HG03159 (cell line): ENCODE data around the gene CCDC18.
"Not testable (repeated sequence)": the region's sequence is repeated elsewhere in the genome, so short reads cannot be mapped to it uniquely, and the experiment has no call there.

Experiments
- ATAC-seq: cut with Tn5 transposase; IDR thresholded peaks from one replicate; pipeline ENCODE4 v1.9.1; 2021; ENCODE audit warnings: mild to moderate bottlenecking, moderate library complexity; ENCODE audit not compliant: unreplicated experiment

CCDC18 gene

DNA sequence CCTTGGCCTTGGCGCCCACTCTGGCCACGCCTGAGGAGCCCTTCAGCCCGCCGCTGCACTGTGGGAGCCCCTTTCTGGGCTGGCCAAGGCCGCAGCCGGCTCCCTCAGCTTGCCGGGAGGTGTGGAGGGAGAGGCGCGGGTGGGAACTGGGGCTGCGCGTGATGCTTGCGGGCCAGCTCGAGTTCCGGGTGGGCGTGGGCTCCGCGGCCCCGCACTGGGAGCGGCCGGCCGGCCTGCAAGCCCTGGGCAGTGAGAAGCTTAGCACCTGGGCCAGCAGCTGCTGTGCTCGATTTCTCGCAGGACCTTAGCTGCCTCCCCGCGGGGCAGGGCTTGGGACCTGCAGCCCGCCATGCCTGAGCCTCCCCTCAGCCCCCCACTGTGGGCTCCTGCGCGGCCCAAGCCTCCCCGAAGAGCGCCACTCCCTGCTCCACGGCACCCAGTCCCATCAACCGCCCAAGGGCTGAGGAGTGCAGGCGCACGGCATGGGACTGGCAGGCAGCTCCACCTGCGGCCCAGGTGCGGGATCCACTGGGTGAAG, 10.3 kb upstream of the CCDC18 start:
- not testable (repeated sequence) for ATAC-seq

DNA sequence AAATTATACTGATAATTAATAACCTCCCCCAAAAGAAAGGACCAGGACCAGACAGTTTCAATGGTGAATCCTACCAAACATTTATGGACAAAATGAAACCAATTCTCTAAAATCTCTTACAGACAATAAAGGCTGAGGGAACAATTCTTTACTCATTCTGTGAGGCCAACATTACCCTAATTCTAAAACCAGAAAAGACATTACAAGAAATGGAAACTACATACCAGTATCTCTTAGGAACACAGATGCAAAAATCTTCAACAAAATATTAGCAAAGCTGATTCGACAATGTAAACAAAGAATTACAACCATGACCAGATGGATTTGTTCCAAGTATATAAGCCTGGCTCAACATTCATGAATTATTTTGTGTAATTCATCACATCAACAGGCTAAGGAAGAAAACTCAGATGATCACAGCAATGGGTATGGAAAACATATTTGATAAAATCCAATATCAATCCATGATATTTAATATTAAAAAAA, 8.9 kb upstream of the CCDC18 start:
- ATAC-seq, result no peak

DNA sequence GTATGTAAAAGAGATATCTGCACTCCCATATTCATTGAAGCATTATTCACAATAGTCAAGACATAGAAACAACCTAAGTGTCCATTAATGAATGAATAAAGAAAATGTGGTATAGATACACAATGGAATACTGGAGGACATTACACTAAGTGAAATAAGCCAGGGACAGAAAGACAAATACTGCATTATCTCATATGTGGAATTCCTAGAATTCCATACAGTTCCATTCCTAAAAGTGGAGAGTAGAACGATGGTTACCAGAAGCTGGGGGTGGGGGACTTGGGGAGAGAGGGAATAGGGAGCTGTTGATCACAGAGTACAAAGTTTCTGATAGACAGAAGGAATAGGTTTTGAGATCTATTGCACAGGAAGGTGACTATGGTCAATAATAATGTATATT, 7.7 kb upstream of the CCDC18 start:
- ATAC-seq, result no peak

DNA sequence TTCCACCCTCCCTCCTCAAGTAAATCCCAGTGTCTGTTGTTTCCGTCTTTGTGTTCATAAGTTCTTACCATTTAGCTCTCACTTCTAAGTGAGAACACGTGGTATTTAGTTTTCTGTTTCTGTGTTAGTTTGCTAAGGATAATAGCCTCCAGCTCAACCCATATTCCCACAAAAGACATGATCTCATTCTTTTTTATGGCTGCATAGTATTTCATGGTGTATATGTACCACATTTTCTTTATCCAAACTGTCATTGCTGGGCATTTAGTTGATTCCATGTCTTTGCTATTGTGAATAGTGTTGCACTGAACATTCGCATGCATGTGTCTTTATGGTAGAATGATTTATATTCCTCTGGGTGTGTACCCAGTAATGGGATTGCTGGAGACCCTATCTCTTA, 5.9 kb upstream of the CCDC18 start:
- not testable (repeated sequence) for ATAC-seq

DNA sequence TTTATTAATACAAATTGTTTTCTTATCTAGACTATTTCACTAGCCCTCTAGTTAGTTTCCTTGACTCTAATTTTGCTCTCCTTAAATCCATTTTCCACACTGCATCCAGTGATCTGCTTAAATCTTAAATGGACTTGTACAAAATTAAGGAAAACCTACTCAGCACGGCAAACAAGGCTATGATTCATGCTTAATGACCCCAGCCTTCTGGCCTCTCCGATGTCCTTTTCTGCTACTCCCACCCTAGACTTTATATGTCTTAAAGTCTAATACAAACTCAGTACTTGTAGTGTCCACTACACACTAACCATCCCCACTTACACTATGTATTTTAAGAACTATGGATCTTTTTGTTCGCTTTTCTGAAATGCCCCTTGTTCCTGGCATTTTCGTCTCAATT, 2.5 kb upstream of the CCDC18 start:
- no peak for ATAC-seq

DNA sequence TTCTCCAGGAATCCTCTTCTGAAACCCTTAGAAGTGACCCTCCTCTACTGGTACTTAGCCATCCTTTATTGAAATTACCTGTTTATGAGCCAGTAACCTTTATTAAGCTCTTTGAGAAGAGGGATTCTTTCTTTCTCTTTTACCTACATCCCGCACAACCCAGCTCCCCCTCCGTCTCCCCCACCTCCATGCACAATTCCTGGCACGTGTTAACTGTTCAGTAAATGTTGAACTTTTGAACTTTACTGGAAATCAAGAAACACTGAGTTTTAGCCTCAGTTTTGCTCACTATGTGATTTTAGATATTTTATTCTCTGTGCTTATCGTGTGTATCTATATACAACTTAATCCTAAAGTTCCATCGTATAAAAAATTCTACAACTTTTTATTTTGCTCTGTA, 2.1 kb upstream of the CCDC18 start:
- ATAC-seq, result no peak

DNA sequence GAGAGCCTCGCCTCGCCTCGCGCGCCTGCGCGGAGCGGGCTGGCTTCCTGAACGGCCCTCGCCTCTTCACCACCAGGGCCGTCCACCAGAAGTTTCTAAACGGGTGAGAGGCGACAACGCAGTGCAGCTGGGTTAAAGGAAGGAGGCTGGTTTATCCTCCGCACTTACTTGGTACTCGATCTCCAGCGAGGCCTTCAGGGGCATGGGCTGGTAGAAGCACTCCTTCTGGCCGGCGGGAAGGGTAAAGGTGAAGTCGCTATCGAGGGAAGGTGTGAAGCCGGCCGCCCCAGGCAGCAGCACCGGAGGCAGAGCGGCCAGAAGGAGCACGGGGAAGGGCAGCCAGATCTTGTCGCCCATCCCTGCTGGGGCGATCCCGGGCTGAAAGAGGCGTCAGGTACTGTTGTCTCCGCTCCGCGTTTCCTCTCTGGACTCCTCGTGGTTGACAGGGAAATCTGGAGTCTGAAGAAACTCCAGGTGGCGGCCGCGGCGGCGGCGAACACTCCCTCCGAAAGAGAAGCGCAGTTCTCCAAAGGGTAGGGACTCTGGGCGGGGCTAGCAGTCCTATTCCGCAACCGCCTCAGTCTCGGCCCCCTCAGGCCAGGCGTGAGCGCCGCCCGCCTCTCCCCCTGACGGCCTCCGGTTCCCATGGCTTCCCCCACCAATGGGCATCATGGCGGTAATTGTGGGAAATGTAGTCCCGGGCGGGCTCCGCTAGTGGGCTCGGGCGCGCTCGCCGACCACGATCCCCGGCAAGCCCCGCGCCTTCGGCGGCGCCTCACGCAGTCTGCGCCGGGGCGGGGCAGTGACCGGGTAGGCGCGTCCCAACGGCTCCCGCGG, 420 bp upstream of the CCDC18 start, which contains the start of gene TMED5:
TMED5 (minus strand) TSS at position 528 of the 837 bp plus-strand sequence; CDS start at position 357, 171 bp downstream.
- peak; percentile 82 for ATAC-seq

DNA sequence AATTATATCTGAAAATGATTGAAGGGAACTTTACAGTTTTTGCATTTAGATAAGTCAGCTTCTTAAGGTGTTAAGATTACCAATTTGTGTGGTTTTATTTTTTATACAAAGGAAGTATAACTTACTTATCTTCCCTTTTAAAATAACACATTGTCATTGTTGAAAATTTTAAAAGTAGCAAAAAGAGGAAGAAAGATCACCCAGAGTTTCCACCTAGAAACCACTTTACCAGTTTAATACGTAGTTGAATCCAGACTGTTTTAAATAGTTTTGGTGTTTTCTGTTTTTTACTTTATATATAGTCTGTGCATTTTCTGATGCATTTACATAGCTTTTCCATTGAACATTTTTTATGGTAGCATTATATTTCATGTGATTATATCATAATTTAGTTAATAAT, 6.1 kb downstream of the CCDC18 start:
- ATAC-seq, result no peak

DNA sequence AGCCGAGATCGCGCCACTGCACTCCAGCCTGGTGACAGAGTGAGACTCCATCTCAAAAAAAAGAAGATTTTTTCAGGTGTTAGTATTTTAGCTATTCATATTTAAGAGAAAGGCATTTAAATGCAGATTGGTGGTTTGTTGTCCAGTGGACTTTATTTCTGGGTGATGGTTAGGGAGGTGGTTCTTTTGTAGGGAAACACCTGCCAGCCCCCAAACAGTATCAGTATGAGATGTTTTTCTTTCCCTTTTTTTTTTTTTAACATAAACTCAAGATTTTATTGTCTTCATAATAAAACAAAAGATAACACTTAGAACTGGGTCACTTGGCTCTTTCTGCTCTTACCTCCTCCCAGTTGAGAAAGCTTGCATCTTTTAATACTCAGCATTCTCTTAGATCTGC, 9.9 kb downstream of the CCDC18 start:
- no peak for ATAC-seq

DNA sequence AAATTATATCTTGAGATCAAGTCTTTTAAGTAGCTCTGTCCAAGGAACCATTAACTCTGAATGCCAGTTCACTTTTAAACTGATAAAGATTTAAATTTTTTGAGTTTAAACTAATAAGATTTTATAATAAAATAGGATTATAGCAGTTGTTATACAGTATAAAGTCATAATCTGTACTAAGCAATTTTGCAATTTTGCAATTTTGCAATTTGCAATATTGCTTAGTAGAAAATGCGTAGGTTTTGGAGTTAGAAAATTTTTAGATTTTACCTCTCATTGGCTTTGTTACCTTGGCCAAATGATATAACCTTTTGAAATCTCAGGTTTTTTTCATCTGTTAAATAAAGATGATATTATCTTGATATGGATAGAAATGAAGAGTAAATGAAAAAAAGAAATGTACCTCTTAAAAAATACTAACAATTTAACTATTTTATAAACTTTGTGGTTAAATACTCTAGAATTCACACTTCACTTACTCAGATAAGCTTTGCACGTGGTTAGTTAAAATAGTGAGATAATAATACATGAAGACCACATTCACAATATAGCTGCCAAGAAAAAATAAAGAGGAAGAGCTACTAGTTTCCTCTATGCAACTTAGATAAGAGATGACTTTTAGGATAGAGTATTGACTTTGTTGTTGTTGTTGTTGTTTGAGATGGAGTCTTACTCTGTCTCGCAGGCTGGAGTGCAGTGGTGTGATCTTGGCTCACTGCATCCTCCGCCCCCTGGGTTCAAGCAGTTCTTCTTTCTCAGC, 13.9 kb downstream of the CCDC18 start:
- no peak for ATAC-seq

DNA sequence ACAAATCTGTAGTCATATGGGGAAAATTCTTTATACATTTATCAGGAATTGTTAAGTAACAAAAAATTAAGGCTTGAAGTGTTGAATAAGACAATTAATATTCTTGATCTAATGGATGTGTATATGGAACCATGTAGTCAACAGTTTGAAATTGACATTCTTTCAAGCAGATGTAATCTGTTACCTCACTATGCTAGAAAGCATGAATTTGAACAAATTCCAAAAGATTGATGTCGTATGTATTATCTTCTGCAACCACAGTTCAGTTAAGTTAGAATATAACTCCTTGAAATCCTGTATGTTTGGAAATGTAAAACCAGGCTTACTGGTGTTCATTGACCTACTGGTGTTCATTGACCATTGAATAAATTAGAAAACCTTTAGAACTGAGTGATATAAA, 16.1 kb downstream of the CCDC18 start:
- ATAC-seq, result no peak

DNA sequence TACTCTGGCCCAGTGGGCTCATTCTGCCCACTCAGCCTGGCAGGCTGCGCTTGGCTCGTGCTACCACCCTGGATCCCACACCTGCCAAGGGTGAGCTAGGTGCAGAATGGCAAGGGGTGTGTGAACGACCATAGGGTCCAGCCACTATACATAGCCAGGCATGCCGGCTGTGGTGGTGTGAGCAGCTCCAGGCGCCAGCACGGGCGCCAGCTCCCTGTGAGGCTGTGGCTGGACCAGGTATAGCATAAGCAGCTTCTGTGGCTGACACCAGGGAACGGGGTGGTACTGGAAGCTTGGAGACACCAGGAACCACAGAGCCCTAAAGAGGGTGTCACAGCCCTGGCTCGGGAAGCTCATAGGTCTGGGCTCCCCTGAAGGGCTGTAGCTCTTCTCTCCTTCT, 18.6 kb downstream of the CCDC18 start:
- ATAC-seq, result no peak

DNA sequence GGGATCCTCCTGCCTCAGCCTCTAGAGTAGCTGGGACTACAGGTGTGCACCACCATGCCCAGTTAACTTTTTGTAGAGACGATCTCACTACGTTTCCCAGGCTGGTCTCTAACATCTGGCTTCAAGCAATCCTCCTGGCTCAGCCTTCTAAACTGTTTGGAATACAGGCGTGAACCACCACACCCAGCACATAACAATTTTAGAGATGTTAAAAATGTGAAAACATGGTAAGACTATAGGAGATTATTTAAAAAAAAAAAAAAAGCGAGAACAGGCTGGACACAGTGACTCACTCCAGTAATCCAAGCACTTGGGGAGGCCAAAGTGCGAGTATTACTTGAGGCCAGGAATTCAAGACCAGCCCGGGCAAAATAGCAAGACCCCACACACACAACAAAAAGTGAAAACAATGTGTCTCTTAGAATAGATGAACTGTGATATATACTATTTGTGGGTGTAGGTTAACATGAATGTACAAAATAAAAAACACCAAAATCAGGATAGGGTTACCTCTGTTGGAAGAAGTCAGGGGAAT, 19.6 kb downstream of the CCDC18 start:
- no peak for ATAC-seq

DNA sequence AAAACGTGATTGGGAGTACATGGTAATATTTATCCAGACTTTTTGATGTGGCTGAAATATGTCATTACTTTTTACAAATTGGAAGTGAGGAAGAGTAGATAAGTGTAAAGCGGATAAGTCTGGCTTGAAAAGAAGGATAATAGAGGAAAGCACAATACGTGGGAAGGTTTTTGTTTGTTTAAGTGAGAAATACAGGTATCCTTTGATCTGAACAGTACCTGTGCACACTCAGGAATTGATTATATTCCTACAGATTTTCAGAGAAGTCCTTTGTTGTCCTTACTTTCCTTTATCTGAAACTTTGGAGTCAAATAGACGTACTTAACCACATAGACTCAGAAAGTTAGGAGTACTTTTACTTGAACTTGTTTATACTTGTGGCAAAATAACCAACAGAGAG, 20.2 kb downstream of the CCDC18 start:
- ATAC-seq, result no peak

DNA sequence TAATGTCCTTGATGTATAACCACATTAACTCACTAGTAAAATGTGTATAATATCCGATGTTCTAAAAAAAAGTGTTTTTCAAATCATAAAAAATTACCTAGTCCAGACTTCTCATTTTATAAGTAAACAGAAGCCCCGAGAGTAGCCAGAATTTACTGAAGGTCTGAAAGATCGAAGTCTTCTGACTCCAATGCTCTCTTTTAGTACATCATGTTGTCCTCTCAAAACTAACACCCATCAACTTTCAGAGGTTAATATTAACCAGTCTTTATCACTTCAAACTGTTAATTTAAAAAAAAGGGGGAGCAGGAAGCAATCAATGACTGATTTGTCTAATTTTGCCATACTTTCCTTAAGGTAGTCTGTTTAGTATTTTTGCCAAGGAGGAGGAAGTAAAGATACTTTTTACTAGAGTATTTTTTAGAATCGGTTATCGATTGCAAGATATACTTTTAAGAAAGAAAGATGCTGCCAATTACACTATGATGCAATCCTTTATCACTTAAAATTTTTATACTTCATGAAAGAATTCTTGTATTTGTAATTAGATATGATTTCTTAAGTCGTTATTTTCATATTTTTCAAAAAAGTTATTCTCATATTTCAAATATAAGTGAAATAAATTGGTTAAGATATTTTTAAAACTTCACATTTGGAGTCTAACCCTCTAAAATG, 25.5 kb downstream of the CCDC18 start:
- ATAC-seq, result no peak

DNA sequence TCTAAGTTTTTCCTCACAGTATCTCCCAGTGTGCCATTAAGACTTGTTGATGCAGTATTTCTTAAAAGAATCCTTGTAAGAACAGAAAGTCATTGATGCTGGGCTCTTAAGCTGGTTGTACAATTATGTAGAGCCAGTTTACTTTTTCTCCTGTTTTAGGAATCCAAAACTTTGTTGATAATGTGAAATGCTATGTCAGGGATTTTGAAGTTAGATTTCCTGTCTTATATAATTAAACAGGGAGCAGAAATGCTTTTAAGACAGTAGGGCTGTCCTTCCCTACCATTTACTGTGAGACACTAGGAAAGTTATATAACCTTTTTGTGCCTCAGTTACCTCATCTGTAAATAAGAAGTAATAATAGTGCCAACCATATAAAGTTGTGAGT, 26.0 kb downstream of the CCDC18 start:
- ATAC-seq, result no peak

DNA sequence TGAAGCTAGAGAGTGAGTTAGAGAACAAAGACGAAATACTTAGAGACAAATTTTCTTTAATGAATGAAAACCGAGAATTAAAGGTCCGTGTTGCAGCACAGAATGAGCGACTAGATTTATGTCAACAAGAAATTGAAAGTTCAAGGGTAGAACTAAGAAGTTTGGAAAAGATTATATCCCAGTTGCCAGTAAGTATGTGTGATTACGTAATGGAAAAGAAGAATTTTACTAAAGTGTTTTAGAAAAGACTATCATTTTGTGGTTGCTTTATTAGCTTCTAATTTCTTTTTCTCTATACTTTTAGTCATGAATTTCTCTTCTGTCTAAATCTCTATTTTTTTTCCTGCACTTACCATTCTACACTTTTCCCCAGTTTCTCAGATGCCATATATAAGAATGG, 26.7 kb downstream of the CCDC18 start:
- no peak for ATAC-seq

DNA sequence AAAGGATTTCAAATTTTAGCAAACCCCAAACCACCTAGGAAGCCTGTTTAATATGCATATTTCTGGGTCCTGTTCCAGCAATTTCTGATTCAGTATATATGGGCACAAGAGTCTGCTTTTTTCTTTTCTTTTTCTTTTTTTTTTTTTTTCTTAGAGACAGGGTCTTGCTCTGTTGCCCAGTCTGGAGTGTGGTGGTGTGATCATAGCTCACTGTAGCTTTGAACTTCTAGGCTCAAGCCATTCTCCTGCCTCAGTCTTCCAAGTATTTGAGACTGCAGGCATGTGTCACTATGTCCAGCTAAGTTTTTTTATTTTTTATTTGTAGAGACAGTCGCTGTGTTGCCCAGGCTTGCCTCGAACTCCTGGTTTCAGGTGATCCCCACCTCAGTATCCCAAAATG, 34.8 kb downstream of the CCDC18 start:
- ATAC-seq, result no peak

DNA sequence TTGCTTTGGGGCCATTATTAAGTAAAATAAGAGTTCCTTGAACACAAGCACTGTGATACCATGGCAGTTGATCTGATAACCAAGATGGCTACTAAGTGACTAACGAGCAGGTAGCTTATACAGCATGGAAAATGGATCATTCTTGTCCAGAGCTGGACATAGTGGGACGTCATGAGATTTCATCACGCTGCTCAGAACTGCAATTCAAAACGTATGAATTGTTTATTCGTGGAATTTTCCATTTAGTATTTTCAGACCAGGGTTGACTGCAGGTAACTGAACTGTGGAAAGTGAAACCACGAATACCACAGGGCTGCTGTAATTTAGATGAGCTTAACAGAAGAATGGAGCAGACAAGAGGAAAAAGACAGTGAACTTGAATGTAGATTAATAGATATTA, 38.9 kb downstream of the CCDC18 start:
- peak; percentile 56 for ATAC-seq

DNA sequence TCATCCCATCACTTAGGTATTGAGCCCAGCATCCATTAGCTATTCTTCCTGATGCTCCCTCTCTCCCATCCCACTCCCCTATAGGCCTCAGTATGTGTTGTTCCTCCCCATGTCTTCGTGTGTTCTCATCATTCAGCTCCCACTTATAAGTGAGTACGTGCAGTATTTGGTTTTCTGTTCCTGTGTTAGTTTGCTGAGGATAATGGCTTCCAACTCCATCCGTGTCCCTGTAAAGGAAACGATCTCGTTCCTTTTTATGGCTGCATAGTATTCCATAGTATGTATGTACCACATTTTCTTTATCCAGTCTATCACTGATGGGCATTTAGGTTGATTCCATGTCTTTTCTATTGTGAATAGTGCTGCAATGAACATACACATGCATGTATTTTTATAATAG, 40.2 kb downstream of the CCDC18 start:
- not testable (repeated sequence) for ATAC-seq

DNA sequence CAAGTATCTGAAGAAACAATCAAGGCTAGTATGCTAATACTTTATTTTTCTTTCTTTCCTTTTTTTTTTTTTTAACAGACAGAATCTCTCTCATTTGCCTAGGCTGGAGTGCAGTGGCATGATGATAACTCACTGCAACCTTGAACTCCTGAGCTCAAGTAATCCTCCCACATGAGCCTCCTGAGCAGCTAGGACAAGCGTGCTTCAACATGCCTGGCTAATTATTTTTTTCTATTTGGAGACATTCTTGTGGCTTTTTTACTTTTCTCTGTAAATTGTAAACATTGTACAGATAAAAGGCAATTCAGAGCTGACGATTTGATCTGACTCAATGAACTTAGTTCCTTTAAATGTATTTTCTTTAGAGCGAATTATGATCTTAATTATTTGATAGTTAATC, 41.4 kb downstream of the CCDC18 start:
- no peak for ATAC-seq
